NCI-H1417 (cell line): ENCODE measurements around the gene PYGB.
"Not testable (repeated sequence)": the region's sequence is repeated elsewhere in the genome, so short reads cannot be mapped to it uniquely, and the experiment has no call there.

Experiments used
- DNase-seq, 3 experiments: peaks; one replicate each; lab custom pipeline; 2025; lab: John Stamatoyannopoulos, UW

Gene PYGB

DNA sequence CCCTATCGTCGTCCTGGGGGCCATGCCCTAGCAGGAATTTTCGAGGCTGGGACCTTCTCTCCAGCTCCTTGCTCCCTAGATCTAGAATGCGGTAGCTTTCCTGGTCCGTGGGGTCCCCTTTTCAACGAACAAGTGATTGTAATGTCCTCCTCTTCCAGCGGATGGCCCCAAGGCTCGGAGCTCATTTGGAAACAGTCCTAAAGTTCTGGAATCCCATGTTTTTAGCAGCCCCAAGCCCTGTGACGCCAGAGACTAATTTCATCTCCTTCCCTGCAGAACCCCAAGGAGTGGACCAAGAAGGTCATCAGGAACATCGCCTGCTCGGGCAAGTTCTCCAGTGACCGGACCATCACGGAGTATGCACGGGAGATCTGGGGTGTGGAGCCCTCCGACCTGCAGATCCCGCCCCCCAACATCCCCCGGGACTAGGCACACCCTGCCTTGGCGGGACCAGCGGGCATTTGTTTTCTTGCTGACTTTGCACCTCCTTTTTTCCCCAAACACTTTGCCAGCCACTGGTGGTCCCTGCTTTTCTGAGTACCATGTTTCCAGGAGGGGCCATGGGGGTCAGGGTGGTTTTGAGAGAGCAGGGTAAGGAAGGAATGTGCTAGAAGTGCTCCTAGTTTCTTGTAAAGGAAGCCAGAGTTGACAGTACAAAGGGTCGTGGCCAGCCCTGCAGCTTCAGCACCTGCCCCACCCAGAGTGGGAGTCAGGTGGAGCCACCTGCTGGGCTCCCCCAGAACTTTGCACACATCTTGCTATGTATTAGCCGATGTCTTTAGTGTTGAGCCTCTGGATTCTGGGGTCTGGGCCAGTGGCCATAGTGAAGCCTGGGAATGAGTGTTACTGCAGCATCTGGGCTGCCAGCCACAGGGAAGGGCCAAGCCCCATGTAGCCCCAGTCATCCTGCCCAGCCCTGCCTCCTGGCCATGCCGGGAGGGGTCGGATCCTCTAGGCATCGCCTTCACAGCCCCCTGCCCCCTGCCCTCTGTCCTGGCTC lies 48.5 kb downstream of the PYGB start:
- peak in 2 of 3 experiments; percentile 32 to 44 for DNase-seq

DNA sequence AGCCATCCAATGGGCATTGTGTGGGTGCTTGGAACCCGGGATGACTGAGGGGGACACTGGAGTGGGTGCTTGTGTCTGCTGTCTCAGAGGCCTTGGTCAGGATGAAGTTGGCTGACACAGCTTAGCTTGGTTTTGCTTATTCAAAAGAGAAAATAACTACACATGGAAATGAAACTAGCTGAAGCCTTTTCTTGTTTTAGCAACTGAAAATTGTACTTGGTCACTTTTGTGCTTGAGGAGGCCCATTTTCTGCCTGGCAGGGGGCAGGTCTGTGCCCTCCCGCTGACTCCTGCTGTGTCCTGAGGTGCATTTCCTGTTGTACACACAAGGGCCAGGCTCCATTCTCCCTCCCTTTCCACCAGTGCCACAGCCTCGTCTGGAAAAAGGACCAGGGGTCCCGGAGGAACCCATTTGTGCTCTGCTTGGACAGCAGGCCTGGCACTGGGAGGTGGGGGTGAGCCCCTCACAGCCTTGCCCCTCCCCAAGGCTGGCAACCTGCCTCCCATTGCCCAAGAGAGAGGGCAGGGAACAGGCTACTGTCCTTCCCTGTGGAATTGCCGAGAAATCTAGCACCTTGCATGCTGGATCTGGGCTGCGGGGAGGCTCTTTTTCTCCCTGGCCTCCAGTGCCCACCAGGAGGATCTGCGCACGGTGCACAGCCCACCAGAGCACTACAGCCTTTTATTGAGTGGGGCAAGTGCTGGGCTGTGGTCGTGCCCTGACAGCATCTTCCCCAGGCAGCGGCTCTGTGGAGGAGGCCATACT lies 49.4 kb downstream of the PYGB start:
- DNase-seq: peak in 2 of 3 experiments; percentile 51 to 72

DNA sequence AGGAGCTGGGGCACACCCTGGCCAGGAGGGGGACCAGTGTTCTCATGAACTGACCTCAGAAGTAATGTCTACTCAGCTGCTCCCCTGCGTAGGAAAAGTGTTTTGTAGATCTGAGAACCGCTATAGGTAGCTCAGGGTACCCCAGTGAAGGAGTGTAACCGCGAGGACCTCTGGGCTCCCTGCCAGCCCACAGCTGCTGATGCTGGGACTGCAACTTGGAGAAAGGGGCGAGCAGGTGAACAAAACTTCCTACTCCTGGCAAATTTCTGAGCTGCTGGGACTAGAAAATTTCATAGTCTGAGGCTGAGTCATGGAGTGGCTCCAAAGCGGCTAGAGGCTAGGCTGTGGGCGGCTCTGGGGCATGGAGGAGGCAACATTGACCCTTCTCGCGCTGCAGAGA lies 51.9 kb downstream of the PYGB start:
- no peak for DNase-seq

DNA sequence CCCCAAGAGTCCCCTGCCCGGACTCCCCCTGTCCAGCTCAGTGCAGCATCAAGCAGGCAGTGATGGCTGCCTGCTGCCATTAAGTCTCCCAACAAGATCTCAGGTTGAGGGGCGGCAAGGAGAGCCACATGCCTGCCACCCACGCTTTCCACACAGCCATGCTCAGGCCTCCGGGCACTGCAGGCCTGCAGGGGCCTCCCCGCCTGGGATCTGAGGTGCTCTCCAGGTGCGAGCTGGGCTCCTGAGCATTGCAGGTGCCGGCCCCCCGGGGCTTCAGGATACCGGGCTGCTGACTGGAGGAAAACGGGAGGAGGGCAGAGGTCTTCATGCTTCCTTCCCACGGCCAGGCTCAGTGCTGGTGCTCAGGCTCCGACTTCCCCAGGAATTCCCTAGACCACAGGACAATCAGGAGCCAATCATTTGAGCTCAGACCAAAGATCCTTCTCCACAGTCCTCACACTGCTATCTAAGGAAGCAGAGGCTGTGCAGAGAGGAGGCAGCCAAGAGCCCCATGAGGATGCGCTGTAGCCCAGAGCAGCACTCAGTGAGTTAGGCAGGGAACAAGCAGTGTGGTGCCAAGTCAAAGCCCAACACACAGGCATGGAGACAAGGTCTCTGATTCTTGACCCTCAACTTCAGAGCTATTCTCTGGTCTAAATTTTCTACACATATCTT lies 52.7 kb downstream of the PYGB start:
- peak in 2 of 3 experiments; percentile 37 to 60 for DNase-seq

DNA sequence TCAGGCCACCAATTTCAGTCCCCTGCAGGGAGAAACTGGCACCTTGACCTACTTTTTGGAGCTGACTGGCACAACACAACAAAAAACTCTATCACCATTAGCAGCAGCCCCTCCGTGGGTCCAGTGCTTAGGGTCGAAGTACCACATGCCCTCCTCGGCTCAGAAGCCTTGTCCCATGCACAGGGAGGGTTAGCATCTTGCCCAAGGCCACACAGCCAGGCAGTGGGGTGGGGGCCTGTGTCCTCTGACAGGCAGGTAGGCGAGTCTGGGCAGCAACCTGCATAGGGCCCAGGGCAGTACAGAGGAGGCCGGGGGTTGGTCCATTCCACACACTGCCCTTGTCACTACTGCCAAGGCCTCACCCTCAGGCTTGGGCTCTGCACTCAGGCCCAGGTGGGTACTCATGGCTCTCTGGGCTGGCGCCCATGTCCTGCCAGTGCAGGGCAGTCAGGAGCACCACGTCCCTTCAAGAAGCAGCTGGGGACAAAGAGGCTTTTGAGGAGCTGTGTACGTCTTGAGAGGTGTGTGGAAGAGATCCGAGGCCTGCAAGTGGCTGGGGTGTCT lies 53.6 kb downstream of the PYGB start:
- no peak for DNase-seq

DNA sequence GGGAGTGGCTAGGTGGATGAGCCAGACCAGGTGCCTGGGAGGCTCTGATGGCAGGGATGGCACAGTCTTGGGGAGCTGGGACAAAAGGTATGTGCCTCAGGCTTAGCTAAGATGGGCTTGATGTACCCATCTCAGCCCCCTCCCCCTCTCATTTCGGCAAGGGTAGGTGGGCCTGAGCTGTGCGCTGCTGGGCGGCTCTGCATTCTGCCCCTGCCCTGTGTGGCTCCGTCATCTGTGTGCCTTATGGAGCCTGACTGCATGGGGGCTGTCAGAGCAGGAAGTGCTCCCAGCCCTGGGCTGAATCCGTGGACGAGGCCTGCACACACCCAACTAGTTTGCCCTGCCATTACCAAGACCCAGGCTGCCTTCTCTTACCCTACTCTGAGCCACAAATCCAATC lies 54.7 kb downstream of the PYGB start:
- DNase-seq: no peak

DNA sequence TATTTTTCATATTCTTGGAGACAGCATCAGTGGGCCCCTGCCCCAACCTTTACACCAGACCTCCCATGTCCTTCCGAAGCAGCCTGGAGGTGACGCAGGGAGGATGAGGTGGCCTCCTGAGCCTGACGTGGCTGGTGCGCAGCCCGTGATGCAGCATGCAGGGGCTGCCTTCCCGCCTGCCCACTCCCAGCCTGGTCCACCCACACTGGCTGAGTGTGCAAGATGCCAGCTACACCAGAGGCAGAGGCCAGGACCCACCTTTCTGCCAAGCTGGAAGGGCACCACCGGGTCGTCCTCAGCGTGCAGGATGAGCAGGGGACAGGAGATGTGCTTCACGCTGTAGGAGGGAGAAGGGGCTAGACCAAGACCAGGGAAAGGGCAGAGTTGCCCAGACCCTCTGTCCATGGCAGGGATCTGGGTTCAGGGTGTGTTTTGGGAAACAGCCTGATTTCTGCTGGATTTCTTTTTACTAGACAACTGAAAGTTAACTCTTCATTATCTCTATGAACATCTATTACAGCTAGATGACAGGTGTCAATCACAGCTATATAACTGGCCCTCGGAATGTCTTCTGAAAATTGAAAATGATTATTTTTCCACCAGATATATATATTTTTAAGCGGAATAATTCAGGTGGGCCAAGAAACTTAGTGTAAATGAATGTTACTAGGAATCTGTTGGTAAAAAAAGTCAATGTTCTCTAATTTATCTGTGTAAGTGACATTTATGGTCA lies 55.6 kb downstream of the PYGB start:
- no peak for DNase-seq

DNA sequence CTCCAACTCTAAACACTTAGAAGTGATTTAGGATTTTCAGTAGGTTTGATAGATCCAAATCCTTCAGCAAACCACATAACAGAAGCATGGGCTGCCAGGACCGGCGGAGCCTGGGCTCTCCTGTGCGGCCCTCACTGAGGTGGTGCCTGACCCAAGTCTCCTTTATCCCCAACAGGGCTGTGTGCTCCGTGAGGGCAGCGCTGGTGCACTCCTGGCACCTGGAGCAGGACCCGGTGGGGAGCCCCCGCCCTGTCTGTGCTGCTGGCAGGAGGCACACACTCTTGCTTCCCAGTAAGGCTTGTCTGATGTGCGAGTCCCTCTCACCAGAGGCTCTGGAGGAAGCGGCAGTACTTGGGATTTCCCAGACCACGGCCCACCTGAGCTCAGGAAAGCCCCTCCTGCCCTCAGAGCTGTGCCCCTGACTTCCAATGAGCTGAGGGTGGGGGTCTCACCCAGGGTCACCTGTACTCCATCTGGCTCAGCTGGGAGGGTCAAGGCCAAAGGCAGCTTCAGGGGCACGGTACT lies 56.2 kb downstream of the PYGB start:
- no peak for DNase-seq

DNA sequence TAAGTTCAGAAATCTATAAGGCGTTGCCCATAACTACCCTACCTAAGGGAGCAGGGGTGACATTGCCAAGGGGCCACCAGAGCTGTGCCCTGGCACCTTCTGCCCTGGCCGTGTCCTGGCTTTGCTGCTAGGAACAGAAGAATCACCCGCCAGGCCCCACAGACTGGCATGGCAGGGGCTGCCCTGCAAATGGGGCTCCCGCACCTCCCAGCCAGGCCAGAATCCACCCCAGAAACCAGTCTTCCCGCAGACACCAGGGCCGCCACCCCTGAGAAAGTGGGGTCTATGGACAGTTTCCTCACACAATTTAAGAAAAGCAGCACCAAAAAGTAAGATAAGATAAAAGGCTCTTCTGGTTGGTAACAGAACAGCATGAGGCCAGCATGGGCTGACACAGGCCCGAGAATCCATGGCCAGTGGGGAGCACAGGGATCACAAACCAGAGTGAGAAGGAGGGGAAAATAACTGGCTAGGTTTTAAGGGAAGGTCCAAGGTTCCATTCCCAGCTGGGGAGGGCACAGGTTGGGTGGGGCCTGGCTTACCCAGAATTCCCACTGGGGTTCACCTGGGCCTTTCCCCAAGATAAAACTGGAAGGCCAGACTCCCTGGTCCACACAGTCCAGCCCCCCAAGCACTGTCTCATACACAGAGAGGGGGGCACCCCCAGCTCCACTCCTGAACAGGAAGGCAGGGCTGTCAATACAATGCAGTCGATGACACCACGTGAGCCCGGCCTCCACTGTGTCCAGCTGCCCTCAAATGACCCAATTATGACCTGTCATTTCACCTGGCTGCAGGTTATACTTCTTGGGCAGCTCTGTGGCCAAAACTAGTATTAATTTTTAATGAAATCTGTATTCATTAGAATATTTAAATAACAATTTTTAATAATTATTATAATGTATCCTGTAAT lies 59.4 kb downstream of the PYGB start:
- DNase-seq: no peak

DNA sequence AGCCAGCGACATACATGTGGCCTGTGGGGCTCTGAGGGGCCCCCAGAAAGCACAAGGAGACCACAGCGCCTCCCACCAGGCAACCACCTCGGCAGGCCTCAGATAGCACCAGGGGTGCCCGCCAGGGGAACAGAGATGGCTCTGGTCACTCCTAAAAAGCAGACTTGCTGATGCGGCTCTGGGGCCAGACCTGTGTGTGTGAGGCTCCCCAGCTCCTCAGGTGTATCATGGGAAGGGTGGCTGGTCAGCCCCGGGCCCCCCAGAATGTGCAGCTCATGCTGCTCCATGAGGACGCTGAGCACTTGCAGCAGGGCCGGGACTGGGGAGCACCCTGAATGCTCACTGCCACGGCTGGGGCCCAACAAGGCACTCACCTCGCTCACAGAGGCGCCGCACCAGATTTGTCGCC lies 60.2 kb downstream of the PYGB start:
- DNase-seq: no peak

DNA sequence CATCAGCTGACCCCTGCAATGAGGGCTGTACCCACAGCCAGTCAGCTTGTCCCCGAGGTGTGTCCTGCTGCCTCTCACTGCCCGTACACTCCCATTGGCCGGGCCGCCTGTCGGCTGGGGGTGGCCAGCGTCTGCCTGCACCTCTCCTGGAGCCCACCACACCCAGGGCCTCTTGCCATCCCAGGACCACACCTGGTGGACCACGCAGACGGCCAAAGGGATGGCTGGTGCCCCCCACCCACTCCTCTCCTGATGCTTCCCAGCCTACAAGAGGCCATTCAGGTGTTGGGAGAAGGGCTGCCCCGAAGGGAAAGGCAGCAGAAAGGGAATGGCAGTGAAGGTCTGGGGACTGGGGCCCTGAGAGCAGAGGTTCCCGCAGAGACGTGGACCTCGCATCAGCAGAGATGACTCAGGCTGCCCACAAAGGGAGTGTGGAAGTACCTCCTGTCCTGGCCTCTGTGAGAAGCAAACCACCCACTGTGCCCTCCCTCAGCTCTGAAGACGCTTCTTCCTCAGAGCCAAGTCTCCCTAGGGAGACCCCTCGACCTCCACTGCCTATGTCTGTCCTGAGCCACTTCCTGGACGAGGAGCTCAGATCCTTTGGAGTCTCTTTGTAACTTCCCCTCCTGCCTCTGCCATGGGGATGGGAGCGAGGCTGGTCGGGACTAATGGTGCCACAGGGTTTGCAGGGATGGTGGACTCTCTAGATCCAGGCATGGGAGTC lies 60.9 kb downstream of the PYGB start:
- DNase-seq: no peak

DNA sequence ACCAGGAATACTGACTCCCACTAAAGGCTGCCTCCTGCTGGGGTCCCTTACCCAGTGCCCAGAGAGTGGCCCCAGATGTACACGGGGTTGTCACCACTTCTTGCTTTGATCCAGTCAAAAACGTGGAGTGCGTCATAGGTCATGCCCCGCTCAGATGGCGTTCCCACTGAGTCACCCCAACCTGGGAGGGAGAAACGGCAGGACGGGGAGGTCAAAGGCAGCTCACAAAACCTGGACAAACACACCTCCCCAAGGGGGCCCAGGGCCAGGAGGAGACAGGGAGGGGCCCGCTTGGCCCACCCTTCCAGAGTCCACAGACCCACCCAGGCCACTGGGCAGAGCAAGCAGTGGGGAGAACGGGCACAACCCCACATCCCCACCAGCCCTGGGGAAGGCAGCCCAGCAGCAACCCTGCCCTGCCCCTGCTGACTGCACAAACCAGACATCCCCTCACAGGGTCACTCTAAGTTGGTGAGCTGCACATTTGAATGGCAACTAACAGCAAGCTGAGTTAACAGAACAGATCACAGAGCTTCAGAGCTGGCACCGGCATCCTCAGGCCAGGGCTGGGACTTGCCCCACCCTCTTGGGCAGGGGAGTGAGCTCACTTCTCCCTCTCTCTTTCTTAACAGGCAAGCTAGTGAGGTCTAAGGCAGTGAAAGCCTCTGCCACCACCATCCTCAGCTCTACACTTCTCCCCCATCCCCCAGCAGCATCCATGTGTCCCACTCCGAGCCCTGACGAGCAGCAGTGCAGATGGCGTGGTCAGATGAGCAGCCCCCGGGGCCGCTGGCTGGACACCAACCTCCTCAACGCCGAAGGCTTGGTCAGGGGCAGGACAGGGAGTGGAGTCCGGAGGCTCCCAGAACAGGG lies 61.7 kb downstream of the PYGB start:
- DNase-seq: peak in 1 of 3 experiments; percentile 45

DNA sequence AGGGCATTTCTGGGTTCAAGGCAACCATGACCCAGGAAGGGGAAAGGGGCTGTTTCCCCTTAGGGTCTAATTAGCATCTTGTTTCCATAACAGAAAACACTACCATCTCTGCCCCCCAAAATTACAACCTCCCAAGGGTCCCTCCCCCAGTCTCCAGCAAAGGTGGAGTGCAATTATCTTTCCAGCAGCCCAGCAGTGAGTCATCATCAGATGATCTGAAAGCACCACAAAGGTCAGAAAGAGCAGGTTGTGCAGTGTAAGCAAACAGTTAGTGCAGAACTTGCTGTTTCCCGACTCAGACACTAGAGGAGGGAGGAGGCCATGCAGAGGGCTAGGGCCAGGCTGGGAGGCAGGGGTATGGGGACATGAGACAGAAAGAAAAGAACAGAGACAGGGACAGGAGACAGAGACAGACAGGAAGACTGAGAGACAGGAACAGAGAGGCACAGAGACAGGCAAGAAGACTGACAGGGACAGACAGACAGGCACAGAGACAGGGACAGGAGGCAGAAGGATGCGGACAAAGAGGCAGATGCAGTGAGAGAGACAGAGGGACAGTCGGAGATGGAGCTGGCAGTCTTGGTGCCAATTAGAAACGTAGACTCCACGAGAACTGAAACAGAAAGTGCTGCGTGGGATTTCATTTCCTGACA lies 62.5 kb downstream of the PYGB start:
- DNase-seq: peak; percentile 5 to 76 (median 49)

DNA sequence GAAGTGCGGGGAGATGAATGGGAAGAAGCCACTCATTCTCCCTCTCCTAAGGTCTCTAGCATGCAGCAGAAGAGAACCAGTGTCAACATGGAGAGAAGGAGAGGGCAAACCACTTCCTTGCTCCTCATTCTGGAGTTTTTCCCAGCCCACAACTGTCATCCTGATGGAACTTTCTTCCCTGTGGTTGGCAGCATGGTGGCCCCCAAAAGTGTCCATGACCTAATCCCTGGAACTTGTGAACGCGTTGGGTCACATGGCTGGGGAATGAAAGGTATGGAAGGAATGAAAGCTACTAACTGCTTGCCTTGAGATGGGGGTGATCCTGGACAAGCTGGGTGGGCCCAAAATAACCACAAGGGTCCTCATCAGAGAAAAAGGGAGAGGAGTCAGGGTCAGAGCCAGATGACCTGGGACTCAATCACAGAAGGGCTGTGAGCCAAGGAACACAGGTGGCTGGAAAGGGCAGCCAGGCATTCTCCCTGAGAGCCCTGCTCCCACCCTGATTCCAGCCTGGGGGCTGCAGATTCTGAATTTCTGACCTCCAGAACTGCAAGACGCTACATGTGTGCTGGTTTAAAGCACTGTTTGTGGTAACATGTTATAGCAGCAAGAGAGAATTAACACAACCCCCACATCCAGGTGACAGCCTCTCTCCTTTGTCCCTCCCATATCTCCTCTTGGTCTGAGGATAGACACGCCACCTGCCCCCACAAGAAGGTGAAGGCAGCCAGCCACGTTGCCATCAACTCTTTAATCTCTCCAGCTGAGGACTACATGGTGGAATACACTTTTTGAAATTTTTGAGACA lies 63.2 kb downstream of the PYGB start:
- no peak for DNase-seq

DNA sequence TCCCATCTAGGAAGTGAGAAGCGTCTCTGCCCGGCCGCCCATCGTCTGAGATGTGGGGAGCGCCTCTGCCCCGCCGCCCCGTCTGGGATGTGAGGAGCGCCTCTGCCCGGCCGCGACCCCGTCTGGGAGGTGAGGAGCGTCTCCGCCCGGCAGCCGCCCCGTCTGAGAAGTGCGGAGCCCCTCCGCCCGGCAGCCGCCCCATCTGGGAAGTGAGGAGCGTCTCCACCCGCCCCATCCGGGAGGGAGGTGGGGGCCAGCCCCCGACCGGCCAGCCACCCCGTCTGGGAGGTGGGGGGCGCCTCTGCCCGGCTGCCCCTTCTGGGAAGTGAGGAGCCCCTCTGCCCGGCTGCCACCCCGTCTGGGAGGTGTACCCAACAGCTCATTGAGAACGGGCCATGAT lies 64.8 kb downstream of the PYGB start:
- DNase-seq: not testable (repeated sequence)

DNA sequence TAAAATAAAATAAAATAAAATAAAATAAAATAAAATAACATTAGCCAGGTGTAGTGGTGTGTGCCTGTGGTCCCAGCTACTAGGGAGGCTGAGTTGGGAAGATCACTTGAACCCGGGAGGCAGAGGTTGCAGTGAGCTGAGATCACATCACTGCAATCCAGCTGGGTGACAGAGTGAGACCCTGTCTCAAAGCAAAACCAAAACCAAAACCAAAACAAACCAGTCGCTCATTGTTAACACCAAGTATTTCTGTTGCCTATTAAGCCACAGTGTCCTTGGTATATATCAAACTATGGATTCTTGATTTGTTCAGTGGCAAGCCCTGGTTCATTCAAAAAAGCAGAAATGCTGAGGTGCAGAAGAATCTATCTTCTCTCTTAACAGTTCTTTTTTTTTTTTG lies 65.7 kb downstream of the PYGB start:
- DNase-seq: no peak
